Heart left ventricle (tissue), 16 donors: ENCODE measurements around the gene TET1. TPM values are rescaled to one million over a fixed set of nuclear protein-coding genes. Genes with fewer than 3 reads are reported as not detected.

Source experiments
- ATAC-seq, 4 donors: fragments of 200-7000 bp; cut with Tn5 transposase; one replicate each; pipeline ENCODE4 v1.9.1; 2020 to 2022; ENCODE audit warnings: moderate library complexity in 4 of 4, mild to moderate bottlenecking in 3 of 4, moderate number of reproducible peaks in 1 of 4
- DNase-seq, 5 donors: peaks; one replicate each; pipeline ENCODE4 v3.0.0-alpha.2; 2020
- H3K27ac ChIP-seq, 12 donors: fragments of 200-600 bp; sonication (generic) in 4 of 12; one replicate each; pipeline versions ENCODE4 v1.5.0 to v1.8.0; 2016 to 2022; ENCODE audit warnings: mild to moderate bottlenecking in 2 of 12
- H3K27me3 ChIP-seq, 9 donors: fragments of 200-600 bp; sonication (generic) in 2 of 9; one replicate each; pipeline versions ENCODE4 v1.5.1 to v1.8.0; 2016 to 2022; ENCODE audit warnings: mild to moderate bottlenecking in 3 of 9
- H3K36me3 ChIP-seq, 9 donors: fragments of 200-600 bp; sonication (generic) in 2 of 9; one replicate each; pipeline versions ENCODE4 v1.5.0 to v1.8.0; 2018 to 2022; ENCODE audit warnings: mild to moderate bottlenecking in 2 of 9
- H3K4me1 ChIP-seq, 12 donors: fragments of 200-600 bp; sonication (generic) in 4 of 12; one replicate each; pipeline versions ENCODE4 v1.5.0 to v1.8.0; 2016 to 2022; ENCODE audit warnings: mild to moderate bottlenecking in 3 of 12
- H3K4me3 ChIP-seq, 12 donors: fragments of 200-600 bp; sonication (generic) in 4 of 12; one replicate each; pipeline versions ENCODE4 v1.5.0 to v1.8.0; 2017 to 2022; ENCODE audit warnings: mild to moderate bottlenecking in 9 of 12, moderate library complexity in 4 of 12
- H3K9me3 ChIP-seq, 12 donors: fragments of 200-600 bp; sonication (generic) in 4 of 12; one replicate each; pipeline versions ENCODE4 v1.5.0 to v1.8.0; 2016 to 2022; ENCODE audit warnings: mild to moderate bottlenecking in 1 of 12
- POLR2A ChIP-seq, 2 donors: fragments of 450-650 bp; IDR thresholded peaks; one replicate each; pipeline ENCODE4 v1.6.1; 2017; ENCODE audit warnings: antibody characterized with exemption in 2 of 2, mild to moderate bottlenecking in 2 of 2, moderate library complexity in 2 of 2
- WGBS, 4 donors: extraction: QIAGEN DNeasy Blood & Tissue Kit in 2 of 4; methylation state at CpG; one replicate each; pipeline versions ENCODE4 v1.1.5 to v1.1.7; 2013 to 2018; 5-methylcytosine and 5-hydroxymethylcytosine counted together
- intact Hi-C, 10 donors: fragments of 100-400 bp; cut with DNase I; formaldehyde crosslinking; loops; one replicate each; pipeline versions ENCODE4 v1.11.1 to v1.14.2; 2022
- polyA plus RNA-seq, 2 donors: library from polyadenylated mRNA; stranded (reverse); fragments of 200-250 nt; gene quantifications; one replicate each; pipeline ENCODE4 v1.2.3, GENCODE V29; 2013
- total RNA-seq, 9 donors: library from RNA; depleted of rRNA in 2 of 9; stranded (reverse); fragments of >200 nt in 2 of 9; fragmentation: NEBNext Ultra II Directional in 3 of 9; extraction: Animal tissue kit (Norgen Biotek cat#: 25700) in 3 of 9; gene quantifications; one replicate each; pipeline versions ENCODE4 v1.1.0 to v1.2.4, GENCODE V29; 2016 to 2023
- TF ChIP-seq, protein P1 (sequence below), 12 donors: fragments of 200-600 bp; sonication (generic) in 4 of 12; IDR thresholded peaks; one replicate each; pipeline versions ENCODE4 v1.5.0 to v1.8.0; 2018 to 2022; ENCODE audit warnings: antibody characterized with exemption in 12 of 12, mild to moderate bottlenecking in 5 of 12
- donor health status: ischemic (EF 13 %, LVEDD 7.1; RV severe dilation, severe dysfunction).
- donor health status: healthy with polysubstance abuse.
- donor health status: DM: no; HTN: yes; CAD: no.
- donor health status: DM: no; HTN: no; CAD: no.
- donor health status: ischemic (EF 25% LVEDD 6.9; RV normal size, moderate dysfunction).
- donor health status: ischemic (EF 25% LVEDD 5.7; RV mildly dilated, moderate dysfunction).
- donor health status: healthy.
- donor health status: DM: yes; HTN: yes; CAD: no.
- donor health status: ischemic (EF 35%, LVEDD 5.7; RV mildly dilated, moderate dysfunction).
- donor health status: nonischemic (EF 11% LVEDD 7.7; RV severe dilation, severe dysfunction).
- donor health status: DM: yes; HTN: yes; CAD: no.
- donor health status: PGD.
- donor health status: ischemic (EF 29% LVEDD 5.4; RV normal size, mild dysfunction).
- donor health status: nonischemic (EF 23%, LVEDD 6.1; RV moderate dilation, normal function).

Gene TET1
- total and polyA plus RNA-seq, 11 donors: 0.27 to 4.1 (median 2.0) TPM

DNA sequence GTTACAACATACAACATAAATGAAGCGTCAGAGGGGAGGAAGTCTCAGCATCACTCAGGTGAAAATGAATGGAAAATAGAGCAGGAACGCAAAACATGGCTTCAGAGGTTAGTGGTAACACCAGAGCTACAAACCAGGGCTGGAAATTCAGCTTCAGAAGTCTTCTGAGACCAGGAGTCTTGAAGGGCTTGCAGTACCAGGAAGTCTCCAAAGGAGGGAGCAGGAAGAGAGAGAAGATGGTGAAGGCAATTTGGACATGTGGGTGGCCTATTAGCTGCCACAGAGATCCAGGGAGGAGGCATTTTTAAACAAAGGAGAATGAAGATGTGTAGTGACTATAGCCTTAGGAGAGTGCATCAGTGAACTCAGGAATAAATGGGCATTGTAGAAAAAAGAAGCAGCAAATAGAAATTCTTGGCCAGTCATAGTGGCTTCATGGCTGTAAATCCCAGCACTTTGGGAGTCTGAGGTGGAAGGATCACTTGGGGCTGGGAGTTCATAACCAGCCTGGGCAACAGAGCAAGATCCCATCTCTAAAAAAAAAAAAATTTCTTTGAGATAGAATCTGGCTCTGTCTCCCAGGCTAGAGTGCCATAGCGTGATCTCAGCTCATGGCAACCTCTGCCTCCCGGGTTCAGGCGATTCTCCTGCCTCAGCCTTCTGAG is 9.3 kb upstream of the TET1 start:
- Histone ChIP-seq H3K9me3 (no peaks in the 10 kb centered on the region), H3K4me1 (no peaks in the 10 kb centered on the region), H3K27me3 (no peaks in the 10 kb centered on the region), H3K27ac (no peak overlapping the region), H3K36me3 (no peaks in the 10 kb centered on the region), H3K4me3 (no peak overlapping the region)
- DNase-seq (peak in 3 of 5 donors; percentile 30 to 43 (median 36)), ATAC-seq (peak in 3 of 4 donors; percentile 72 to 87 (median 74))
- intact Hi-C loops: loop anchor here in 6 of 10 donors (5.0 to 10.0 kb wide), 4 partner anchors 54 to 346 kb away; partner anchors contain the start of gene CCAR1 (in 5 of the 6)
- TF ChIP-seq, protein P1, sequence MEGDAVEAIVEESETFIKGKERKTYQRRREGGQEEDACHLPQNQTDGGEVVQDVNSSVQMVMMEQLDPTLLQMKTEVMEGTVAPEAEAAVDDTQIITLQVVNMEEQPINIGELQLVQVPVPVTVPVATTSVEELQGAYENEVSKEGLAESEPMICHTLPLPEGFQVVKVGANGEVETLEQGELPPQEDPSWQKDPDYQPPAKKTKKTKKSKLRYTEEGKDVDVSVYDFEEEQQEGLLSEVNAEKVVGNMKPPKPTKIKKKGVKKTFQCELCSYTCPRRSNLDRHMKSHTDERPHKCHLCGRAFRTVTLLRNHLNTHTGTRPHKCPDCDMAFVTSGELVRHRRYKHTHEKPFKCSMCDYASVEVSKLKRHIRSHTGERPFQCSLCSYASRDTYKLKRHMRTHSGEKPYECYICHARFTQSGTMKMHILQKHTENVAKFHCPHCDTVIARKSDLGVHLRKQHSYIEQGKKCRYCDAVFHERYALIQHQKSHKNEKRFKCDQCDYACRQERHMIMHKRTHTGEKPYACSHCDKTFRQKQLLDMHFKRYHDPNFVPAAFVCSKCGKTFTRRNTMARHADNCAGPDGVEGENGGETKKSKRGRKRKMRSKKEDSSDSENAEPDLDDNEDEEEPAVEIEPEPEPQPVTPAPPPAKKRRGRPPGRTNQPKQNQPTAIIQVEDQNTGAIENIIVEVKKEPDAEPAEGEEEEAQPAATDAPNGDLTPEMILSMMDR (IDR thresholded peaks at IDR 0.05): peak; percentile 64 to 86 (median 76)
- no peak for TF ChIP-seq POLR2A (IDR thresholded peaks at IDR 0.05)
- WGBS, 4 donors: 72 to 78% (median 76%) methylated on average over 5 of the region's 5 CpGs

DNA sequence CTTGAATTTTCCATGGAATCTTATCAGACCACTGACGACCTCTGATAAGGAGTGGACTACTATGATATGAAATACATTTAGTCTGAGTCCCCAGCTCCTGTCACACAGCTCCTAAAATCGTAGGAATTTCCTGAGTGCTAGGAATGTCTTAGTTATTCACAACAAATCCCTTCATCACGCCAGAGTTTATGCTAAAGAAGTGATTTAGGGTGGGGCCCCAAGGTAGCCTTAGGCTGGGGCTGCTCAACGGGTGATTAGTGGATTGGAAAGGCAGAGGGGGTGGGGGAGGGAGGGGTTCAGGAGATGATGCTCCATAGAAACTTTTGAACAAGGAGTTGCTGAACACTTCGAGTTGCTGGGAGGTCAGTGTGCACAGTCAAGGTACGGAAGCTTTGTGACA is 7.0 kb upstream of the TET1 start:
- Histone ChIP-seq H3K27me3 (no peaks in the 10 kb centered on the region), H3K4me3 (no peak overlapping the region), H3K27ac (no peak overlapping the region), H3K36me3 (no peaks in the 10 kb centered on the region), H3K9me3 (no peaks in the 10 kb centered on the region), H3K4me1 (no peaks in the 10 kb centered on the region)
- DNase-seq (no peak), ATAC-seq (no peak)
- intact Hi-C loops: loop anchor here in 6 of 10 donors (5.0 to 10.0 kb wide), 4 partner anchors 52 to 344 kb away; partner anchors contain the start of gene CCAR1 (in 5 of the 6)
- WGBS, 4 donors: 59 to 65% (median 64%) methylated on average over 6 of the region's 6 CpGs
- TF ChIP-seq, protein P1 (IDR thresholded peaks at IDR 0.05): no peak
- TF ChIP-seq POLR2A (IDR thresholded peaks at IDR 0.05): no peak

DNA sequence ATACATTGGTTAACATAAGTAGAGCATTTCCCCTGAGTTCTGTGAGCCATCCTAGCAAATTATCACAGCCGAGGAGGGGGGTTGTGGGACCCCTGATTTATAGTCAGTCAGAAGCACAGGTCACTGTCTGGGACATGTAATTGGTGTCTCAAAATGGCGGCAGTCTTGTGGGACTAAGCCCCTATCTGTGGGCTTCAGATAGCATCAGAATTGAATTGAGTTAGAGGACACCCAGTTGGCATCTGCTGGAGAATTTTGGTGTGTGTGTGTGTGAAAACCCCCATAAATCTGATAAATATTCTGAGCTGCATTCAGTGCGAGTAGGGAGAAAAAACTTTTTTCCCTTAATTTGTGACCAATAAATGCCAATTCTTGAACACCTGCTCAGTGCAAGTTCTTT is 6.5 kb upstream of the TET1 start:
- H3K27ac ChIP-seq: no peak overlapping the region
- intact Hi-C loops: loop anchor here in 6 of 10 donors (5.0 to 10.0 kb wide), 4 partner anchors 51 to 344 kb away; partner anchors contain the start of gene CCAR1 (in 5 of the 6)
- H3K27me3 ChIP-seq: no peaks in the 10 kb centered on the region
- 84 to 92% (median 89%) methylated on average over 3 of the region's 3 CpGs for WGBS, 4 donors
- no peaks in the 10 kb centered on the region for H3K9me3 ChIP-seq
- no peaks in the 10 kb centered on the region for H3K36me3 ChIP-seq
- ATAC-seq: no peak
- no peak for DNase-seq
- no peaks in the 10 kb centered on the region for H3K4me1 ChIP-seq
- no peak overlapping the region for H3K4me3 ChIP-seq
- no peak for TF ChIP-seq POLR2A (IDR thresholded peaks at IDR 0.05)
- TF ChIP-seq, protein P1 (IDR thresholded peaks at IDR 0.05): no peak

DNA sequence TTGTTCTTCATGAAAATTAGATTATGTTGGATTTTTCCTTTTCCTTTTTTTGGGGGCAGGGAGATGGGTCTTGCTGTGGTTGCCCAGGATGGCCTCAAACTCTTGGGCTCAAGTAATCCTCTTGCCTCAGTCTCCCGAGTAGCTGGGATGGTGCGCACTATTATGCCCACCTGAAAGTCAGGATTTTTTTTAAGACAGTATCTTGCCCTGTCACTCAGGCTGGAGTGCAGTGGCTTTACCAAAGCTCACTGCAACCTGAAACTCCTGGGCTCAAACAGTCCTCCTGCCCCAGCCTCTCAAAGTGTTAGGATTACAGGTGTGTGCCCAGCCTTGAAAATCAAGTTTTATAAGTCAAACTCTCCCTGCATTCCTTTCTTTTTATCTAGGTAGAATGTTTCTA is 1.7 kb upstream of the TET1 start:
- Histone ChIP-seq H3K36me3 (no peaks in the 10 kb centered on the region), H3K9me3 (no peaks in the 10 kb centered on the region), H3K27ac (no peak overlapping the region), H3K4me3 (no peak overlapping the region), H3K4me1 (peaks cover 0 to 27% (median 7%) of the 10 kb centered on the region in 12 donors), H3K27me3 (peaks cover 0 to 38% (median 9%) of the 10 kb centered on the region in 9 donors)
- no peak for TF ChIP-seq POLR2A (IDR thresholded peaks at IDR 0.05)
- no peak for ATAC-seq
- no peak for DNase-seq
- intact Hi-C loops: loop anchor here in 3 of 10 donors (10.0 kb wide), 2 partner anchors 46 to 166 kb away; partner anchors contain the start of gene CCAR1 (in 3 of the 3)
- WGBS, 4 donors: 88 to 100% (median 97%) methylated on average over 2 of the region's 2 CpGs
